Ovary (tissue), 9 donors: ENCODE results near the gene IGSF21. TPM values are rescaled to one million over a fixed set of nuclear protein-coding genes. Genes with fewer than 3 reads are reported as not detected.
"Not testable (repeated sequence)": the region's sequence is repeated elsewhere in the genome, so short reads cannot be mapped to it uniquely, and the experiment has no call there.

Experiments
- DNase-seq, 5 donors: peaks; one replicate each; pipeline ENCODE4 v3.0.0-alpha.2; 2019 to 2020
- H3K27ac ChIP-seq, 2 donors: fragments of 200-600 bp; one replicate each; pipeline versions ENCODE4 v1.5.1 to v1.8.0; 2019 to 2022
- H3K27me3 ChIP-seq: fragments of 200-600 bp; one replicate; pipeline ENCODE4 v1.8.0; 2022
- H3K36me3 ChIP-seq: fragments of 200-600 bp; sonication (generic); one replicate; pipeline ENCODE4 v1.5.1; 2019
- H3K4me1 ChIP-seq: one replicate; pipeline ENCODE4 v1.8.1; 2013; ENCODE audit warnings: mild to moderate bottlenecking, moderate library complexity; ENCODE audit not compliant: insufficient read depth
- H3K4me3 ChIP-seq: fragments of 200-600 bp; sonication (generic); one replicate; pipeline ENCODE4 v1.5.1; 2017
- H3K9me3 ChIP-seq, 2 donors: fragments of 200-600 bp in 1 of 2; sonication (generic) in 1 of 2; one replicate each; pipeline versions ENCODE4 v1.5.1 to v1.8.1; 2013 to 2019; ENCODE audit warnings: mild to moderate bottlenecking in 1 of 2, moderate library complexity in 1 of 2
- CTCF ChIP-seq, 3 donors: fragments of 450-650 bp in 2 of 3; fragments of 200-600 bp in 1 of 3; IDR thresholded peaks; one replicate each; pipeline versions ENCODE4 v1.5.1 to v1.8.0; 2016 to 2022; ENCODE audit warnings: antibody characterized with exemption in 3 of 3, mild to moderate bottlenecking in 1 of 3
- EP300 ChIP-seq: sonication (generic); formaldehyde crosslinking; IDR thresholded peaks from one replicate; pipeline ENCODE4 v1.6.1; 2017; ENCODE audit warnings: antibody characterized with exemption
- POLR2A ChIP-seq: fragments of 450-650 bp; IDR thresholded peaks from one replicate; pipeline ENCODE4 v1.6.1; 2017; ENCODE audit warnings: antibody characterized with exemption, mild to moderate bottlenecking, moderate library complexity
- WGBS, 3 donors: extraction: QIAGEN DNeasy Blood & Tissue Kit in 1 of 3; methylation state at CpG; one replicate each; pipeline versions ENCODE4 v1.1.5 to v1.1.7; 2013 to 2017; 5-methylcytosine and 5-hydroxymethylcytosine counted together
- intact Hi-C, 4 donors: fragments of 100-400 bp; cut with DNase I; formaldehyde crosslinking; loops; one replicate each; pipeline versions ENCODE4 v1.11.0 to v1.15.1; 2022 to 2023
- polyA plus RNA-seq, 2 donors: library from polyadenylated mRNA; stranded (reverse); fragments of 200-250 nt in 1 of 2; fragments of 350-450 nt in 1 of 2; fragmentation: Illumina TruSeq in 1 of 2; extraction: RNeasy Lipid Tissue Mini Kit (QIAGEN cat#74804) in 1 of 2; gene quantifications; one replicate each; pipeline ENCODE4 v1.2.3, GENCODE V29; 2013 to 2014
- total RNA-seq, 7 donors: library from RNA; depleted of rRNA in 2 of 7; stranded (reverse); fragments of >200 nt in 2 of 7; fragmentation: NEBNext Ultra II Directional in 3 of 7; extraction: Animal tissue kit (Norgen Biotek cat#: 25700) in 3 of 7; gene quantifications; one replicate each; pipeline versions ENCODE4 v1.1.0 to v1.2.4, GENCODE V29; 2016 to 2023
- donor health status: DM: no; HTN: no; CAD: no; lungs with moderate emphysema.
- donor health status: DM: no; HTN: no; CAD: no.
- donor health status: Bipolar disorder and iron deficiency.
- donor health status: DM: yes; HTN: yes; CAD: no.
- donor health status: DM: no; HTN: no; CAD: no.
- donor health status: DM: yes; HTN: yes; CAD: no.

Gene IGSF21
- total and polyA plus RNA-seq, 9 donors, result 0.24 to 4.5 (median 1.3) TPM

- Histone ChIP-seq H3K36me3 (no peaks in the 10 kb centered on the region), H3K27me3 (no peaks in the 10 kb centered on the region), H3K27ac (no peak overlapping the region), H3K4me1 (no peaks in the 10 kb centered on the region), H3K4me3 (no peak overlapping the region), H3K9me3 (no peaks in the 10 kb centered on the region)
- intact Hi-C loops, result no loop called here
- DNase-seq, result no peak
- TF ChIP-seq CTCF (IDR thresholded peaks at IDR 0.05) (no peak), EP300 (no peak), POLR2A (no peak)
- 79 to 88% (median 82%) methylated on average over 2 of the region's 2 CpGs for WGBS, 3 donors
Observed at GRCh38 chr1:18414872-18415447, 307.4 kb downstream of the IGSF21 start.

- no peak for TF ChIP-seq POLR2A
- no peak for TF ChIP-seq CTCF (IDR thresholded peaks at IDR 0.05)
- no peak for TF ChIP-seq EP300
- no peaks in the 10 kb centered on the region for H3K36me3 ChIP-seq
- H3K27ac ChIP-seq, result no peak overlapping the region
- no peaks in the 10 kb centered on the region for H3K4me1 ChIP-seq
- no peaks in the 10 kb centered on the region for H3K9me3 ChIP-seq
- H3K27me3 ChIP-seq, result no peaks in the 10 kb centered on the region
- intact Hi-C loops, result no loop called here
- H3K4me3 ChIP-seq, result no peak overlapping the region
- no peak for DNase-seq
- 60 to 69% (median 62%) methylated on average over 2 of the region's 2 CpGs for WGBS, 3 donors
Observed at GRCh38 chr1:18415448-18416027, 307.9 kb downstream of the IGSF21 start.

- H3K4me3 ChIP-seq, intact Hi-C loops, H3K27me3 ChIP-seq, H3K36me3 ChIP-seq, DNase-seq, H3K9me3 ChIP-seq, H3K27ac ChIP-seq, H3K4me1 ChIP-seq: not testable (repeated sequence)
- 82 to 87% (median 84%) methylated on average over 5 of the region's 5 CpGs for WGBS, 3 donors
Observed at GRCh38 chr1:18416126-18416525, 308.5 kb downstream of the IGSF21 start.

GRCh38 chr1:18417316-18418269, 310.0 kb downstream of the IGSF21 start:
- WGBS, 3 donors, result 52 to 62% (median 53%) methylated on average over 3 of the region's 3 CpGs
- intact Hi-C loops, result no loop called here

More at GRCh38 chr1:18417316-18418269, 310.0 kb downstream of the IGSF21 start:
- Histone ChIP-seq H3K36me3 (no peaks in the 10 kb centered on the region), H3K9me3 (no peaks in the 10 kb centered on the region), H3K27me3 (no peaks in the 10 kb centered on the region), H3K4me3 (no peak overlapping the region), H3K4me1 (no peaks in the 10 kb centered on the region), H3K27ac (no peak overlapping the region)
- no peak for TF ChIP-seq CTCF (IDR thresholded peaks at IDR 0.05)
- TF ChIP-seq EP300, result no peak
- no peak for TF ChIP-seq POLR2A
- no peak for DNase-seq
